Calu3 (cell line): ENCODE data around the gene TSEN15. TPM values are rescaled to one million over a fixed set of nuclear protein-coding genes. Genes with fewer than 3 reads are reported as not detected.

Experiments used
- BruUV-seq: library from RNA; stranded (reverse); fragments of 400-500 nt; replicated peaks from 2 replicates; lab custom pipeline; 2021; lab: Mats Ljungman, UMichigan
- CTCF ChIA-PET: fragments of 300-600 bp; sonication (Branson Sonifier 250); formaldehyde crosslinking; loops from one replicate; lab custom pipeline; 2022; ENCODE audit warnings: antibody characterized with exemption; lab: Charles Lee
- DNase-seq: peaks from one replicate; pipeline ENCODE4 v3.0.0; 2022
- H3K27ac Mint-ChIP-seq: one replicate; pipeline ENCODE4 v1.8.0; 2022; ENCODE audit warnings: mixed read lengths; ENCODE audit not compliant: unreplicated experiment
- H3K27me3 Mint-ChIP-seq: one replicate; pipeline ENCODE4 v1.8.0; 2022; ENCODE audit warnings: mixed read lengths; ENCODE audit not compliant: unreplicated experiment
- H3K36me3 Mint-ChIP-seq: one replicate; pipeline ENCODE4 v1.8.0; 2022; ENCODE audit warnings: mild to moderate bottlenecking, moderate library complexity, mixed read lengths; ENCODE audit not compliant: insufficient read depth, unreplicated experiment
- H3K4me1 Mint-ChIP-seq: one replicate; pipeline ENCODE4 v1.8.0; 2022; ENCODE audit warnings: mild to moderate bottlenecking, low read depth, mixed read lengths; ENCODE audit not compliant: unreplicated experiment
- H3K4me3 Mint-ChIP-seq: one replicate; pipeline ENCODE4 v1.8.0; 2022; ENCODE audit warnings: mild to moderate bottlenecking, low read depth, moderate library complexity, mixed read lengths; ENCODE audit not compliant: unreplicated experiment
- H3K9me3 Mint-ChIP-seq: one replicate; pipeline ENCODE4 v1.8.0; 2022; ENCODE audit warnings: low read depth, mixed read lengths; ENCODE audit not compliant: unreplicated experiment
- intact Hi-C: fragments of 100-400 bp; cut with micrococcal nuclease; formaldehyde crosslinking; loops from one replicate; pipeline ENCODE4 v1.10.0; 2022; ENCODE audit not compliant: unreplicated experiment
- total RNA-seq: library from RNA; stranded (reverse); gene quantifications from 2 replicates; pipeline ENCODE4 v1.2.3, GENCODE V29; 2022
- TF ChIP-seq, protein P1 (sequence below): fragments of 200-600 bp; IDR thresholded peaks from one replicate; pipeline ENCODE4 v1.8.0; 2022; ENCODE audit warnings: antibody characterized with exemption; ENCODE audit not compliant: unreplicated experiment

The TSEN15 gene
- total RNA-seq, 1 experiment from 2014 or later, result 62.6 TPM

DNA sequence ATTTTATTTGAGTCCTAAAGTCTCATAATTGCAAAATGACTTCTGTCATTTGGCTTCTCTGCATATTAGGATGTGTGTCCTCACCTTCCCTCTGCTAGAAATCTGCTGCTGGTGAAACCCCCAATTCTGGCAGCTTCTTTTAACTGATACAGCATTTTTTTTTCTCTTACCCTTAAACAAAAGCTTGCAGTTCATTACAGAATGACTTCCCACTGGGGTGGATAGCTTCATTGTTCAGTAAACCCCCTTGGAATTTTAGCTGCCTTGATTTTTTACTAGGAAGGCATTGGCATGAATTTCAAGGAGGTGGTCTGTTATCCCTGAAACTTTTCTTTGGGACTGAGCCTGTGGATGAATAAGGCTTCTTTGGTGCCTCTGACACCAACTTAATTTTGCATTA is 16.8 kb downstream of the TSEN15 start:
- Mint-ChIP-seq H3K9me3 (no peaks in the 10 kb centered on the region), H3K27ac (no peak overlapping the region), H3K4me1 (peaks cover 6% of the 10 kb centered on the region), H3K27me3 (no peaks in the 10 kb centered on the region), H3K36me3 (peaks cover 11% of the 10 kb centered on the region), H3K4me3 (no peak overlapping the region)
- CTCF ChIA-PET, result interaction anchor here (0.6 to 1.3 kb wide), 2 partner anchors 11 to 428 kb away, joined by 3 read pairs; no protein-coding TSS in a partner anchor
- no peak for DNase-seq
- no TSS peak for BruUV-seq
- intact Hi-C loops, result no loop called here
- TF ChIP-seq, protein P1, sequence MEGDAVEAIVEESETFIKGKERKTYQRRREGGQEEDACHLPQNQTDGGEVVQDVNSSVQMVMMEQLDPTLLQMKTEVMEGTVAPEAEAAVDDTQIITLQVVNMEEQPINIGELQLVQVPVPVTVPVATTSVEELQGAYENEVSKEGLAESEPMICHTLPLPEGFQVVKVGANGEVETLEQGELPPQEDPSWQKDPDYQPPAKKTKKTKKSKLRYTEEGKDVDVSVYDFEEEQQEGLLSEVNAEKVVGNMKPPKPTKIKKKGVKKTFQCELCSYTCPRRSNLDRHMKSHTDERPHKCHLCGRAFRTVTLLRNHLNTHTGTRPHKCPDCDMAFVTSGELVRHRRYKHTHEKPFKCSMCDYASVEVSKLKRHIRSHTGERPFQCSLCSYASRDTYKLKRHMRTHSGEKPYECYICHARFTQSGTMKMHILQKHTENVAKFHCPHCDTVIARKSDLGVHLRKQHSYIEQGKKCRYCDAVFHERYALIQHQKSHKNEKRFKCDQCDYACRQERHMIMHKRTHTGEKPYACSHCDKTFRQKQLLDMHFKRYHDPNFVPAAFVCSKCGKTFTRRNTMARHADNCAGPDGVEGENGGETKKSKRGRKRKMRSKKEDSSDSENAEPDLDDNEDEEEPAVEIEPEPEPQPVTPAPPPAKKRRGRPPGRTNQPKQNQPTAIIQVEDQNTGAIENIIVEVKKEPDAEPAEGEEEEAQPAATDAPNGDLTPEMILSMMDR, result no peak

GRCh38 chr1:184069675-184070074 is 18.1 kb downstream of the TSEN15 start:
- BruUV-seq, result no TSS peak
- CTCF ChIA-PET, result interaction anchor here (1.3 kb wide), 1 partner anchor 12 kb away, joined by 3 read pairs; no protein-coding TSS in a partner anchor
- no peak for DNase-seq
- TF ChIP-seq, protein P1, result no peak
- H3K9me3 Mint-ChIP-seq, result no peaks in the 10 kb centered on the region
- no peak overlapping the region for H3K27ac Mint-ChIP-seq
- no peaks in the 10 kb centered on the region for H3K27me3 Mint-ChIP-seq
- intact Hi-C loops, result loop anchor here (10.0 kb wide), 1 partner anchor 415 kb away; no protein-coding TSS in a partner anchor
- H3K4me1 Mint-ChIP-seq, result no peaks in the 10 kb centered on the region
- H3K4me3 Mint-ChIP-seq, result no peak overlapping the region
- peaks cover 12% of the 10 kb centered on the region for H3K36me3 Mint-ChIP-seq

- no TSS peak for BruUV-seq
These were observed 20.8 kb downstream of the TSEN15 start for GRCh38 chr1:184072376-184072775.

GRCh38 chr1:184074383-184074782 is 22.9 kb downstream of the TSEN15 start:
- peaks cover 12% of the 10 kb centered on the region for H3K36me3 Mint-ChIP-seq
- DNase-seq, result no peak
- H3K9me3 Mint-ChIP-seq, result no peaks in the 10 kb centered on the region
- CTCF ChIA-PET, result no interaction called here
- intact Hi-C loops, result loop anchor here (2.0 to 10.0 kb wide), 2 partner anchors 410 to 488 kb away; no protein-coding TSS in a partner anchor
- no TSS peak for BruUV-seq
- H3K27ac Mint-ChIP-seq, result no peak overlapping the region
- no peaks in the 10 kb centered on the region for H3K27me3 Mint-ChIP-seq
- TF ChIP-seq, protein P1, result no peak
- H3K4me1 Mint-ChIP-seq, result no peaks in the 10 kb centered on the region
- H3K4me3 Mint-ChIP-seq, result no peak overlapping the region

More at GRCh38 chr1:184072376-184072775, 20.8 kb downstream of the TSEN15 start:
- CTCF ChIA-PET, result no interaction called here
- Mint-ChIP-seq H3K36me3 (peaks cover 12% of the 10 kb centered on the region), H3K4me1 (no peaks in the 10 kb centered on the region), H3K27ac (no peak overlapping the region), H3K27me3 (no peaks in the 10 kb centered on the region), H3K4me3 (no peak overlapping the region), H3K9me3 (no peaks in the 10 kb centered on the region)
- TF ChIP-seq, protein P1, result no peak
- intact Hi-C loops, result loop anchor here (10.0 kb wide), 1 partner anchor 412 kb away; no protein-coding TSS in a partner anchor
- DNase-seq, result no peak
